ENCODE measurements around the gene NOC3L. TPM values are rescaled to one million over a fixed set of nuclear protein-coding genes. Genes with fewer than 3 reads are reported as not detected.

Gene NOC3L
- total RNA-seq, 1 donor, result 21.0 TPM

DNA sequence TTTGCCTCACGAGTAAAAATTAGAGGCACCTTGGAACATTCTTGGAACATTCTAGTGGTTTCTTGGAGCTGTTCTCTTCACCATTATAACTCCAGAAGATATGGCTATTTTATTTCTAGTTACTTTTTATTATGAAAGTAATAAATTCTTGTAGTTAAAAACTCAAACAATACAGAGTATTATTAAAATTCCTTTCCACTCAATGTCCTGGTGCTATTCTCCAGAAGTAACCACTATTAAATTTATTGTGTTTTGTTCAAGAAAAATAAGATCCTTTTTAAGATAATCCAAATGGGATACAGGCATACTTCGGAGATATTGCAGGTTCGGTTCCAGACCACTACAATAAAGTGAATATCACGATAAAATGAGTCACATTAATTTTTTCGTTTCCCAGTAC lies 68.6 kb downstream of the NOC3L start:
- Histone ChIP-seq H3K4me3 (ENCODE audit: insufficient read depth, low read length) (no peak overlapping the region), H3K9me3 (ENCODE audit: low read depth, low read length) (no peaks in the 10 kb centered on the region)

DNA sequence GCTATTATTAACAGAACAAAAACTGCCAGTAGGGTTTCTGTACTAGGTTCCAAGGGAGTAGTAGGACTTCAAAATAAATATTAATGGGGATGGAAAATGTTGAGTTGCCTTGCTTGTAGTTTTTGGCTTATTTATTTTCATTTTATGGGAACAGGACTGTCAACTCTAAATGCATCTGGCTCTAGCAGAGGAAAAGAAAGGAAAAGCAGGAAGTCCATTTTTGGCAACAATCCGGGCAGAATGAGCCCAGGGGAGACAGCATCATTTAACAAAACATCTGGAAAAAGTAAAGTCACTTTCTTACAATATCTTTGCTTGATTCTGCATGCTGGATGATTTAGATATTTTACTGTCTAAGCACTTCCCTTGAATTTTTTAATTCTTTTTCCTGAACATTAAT lies 69.4 kb downstream of the NOC3L start:
- no peak for DNase-seq (ENCODE audit: insufficient read length, low spot score, missing footprints)

More for the DNA sequence above, 68.6 kb downstream of the NOC3L start:
- no peak overlapping the region for H3K27ac ChIP-seq (ENCODE audit: low read depth, low read length)
- no peak overlapping the region for H2AFZ ChIP-seq (ENCODE audit: low read length)
- no peaks in the 10 kb centered on the region for H3K27me3 ChIP-seq (ENCODE audit: insufficient read depth, low read length)
- TF ChIP-seq, protein P1, sequence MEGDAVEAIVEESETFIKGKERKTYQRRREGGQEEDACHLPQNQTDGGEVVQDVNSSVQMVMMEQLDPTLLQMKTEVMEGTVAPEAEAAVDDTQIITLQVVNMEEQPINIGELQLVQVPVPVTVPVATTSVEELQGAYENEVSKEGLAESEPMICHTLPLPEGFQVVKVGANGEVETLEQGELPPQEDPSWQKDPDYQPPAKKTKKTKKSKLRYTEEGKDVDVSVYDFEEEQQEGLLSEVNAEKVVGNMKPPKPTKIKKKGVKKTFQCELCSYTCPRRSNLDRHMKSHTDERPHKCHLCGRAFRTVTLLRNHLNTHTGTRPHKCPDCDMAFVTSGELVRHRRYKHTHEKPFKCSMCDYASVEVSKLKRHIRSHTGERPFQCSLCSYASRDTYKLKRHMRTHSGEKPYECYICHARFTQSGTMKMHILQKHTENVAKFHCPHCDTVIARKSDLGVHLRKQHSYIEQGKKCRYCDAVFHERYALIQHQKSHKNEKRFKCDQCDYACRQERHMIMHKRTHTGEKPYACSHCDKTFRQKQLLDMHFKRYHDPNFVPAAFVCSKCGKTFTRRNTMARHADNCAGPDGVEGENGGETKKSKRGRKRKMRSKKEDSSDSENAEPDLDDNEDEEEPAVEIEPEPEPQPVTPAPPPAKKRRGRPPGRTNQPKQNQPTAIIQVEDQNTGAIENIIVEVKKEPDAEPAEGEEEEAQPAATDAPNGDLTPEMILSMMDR (IDR thresholded peaks at IDR 0.05; ENCODE audit: extremely low read depth, low read depth, low read length), result no peak
- no peak overlapping the region for H3K4me2 ChIP-seq (ENCODE audit: insufficient read depth, low read length)
- no peaks in the 10 kb centered on the region for H3K36me3 ChIP-seq (ENCODE audit: insufficient read depth, low read length)
- peak; percentile 8 for DNase-seq (ENCODE audit: insufficient read length, low spot score, missing footprints)
- no peaks in the 10 kb centered on the region for H4K20me1 ChIP-seq (ENCODE audit: insufficient read depth, low read length)
- H3K4me1 ChIP-seq (ENCODE audit: insufficient read depth, low read length), result peaks cover 27% of the 10 kb centered on the region
- H3K79me2 ChIP-seq (ENCODE audit: insufficient read depth, low read length), result no peaks in the 10 kb centered on the region

DNA sequence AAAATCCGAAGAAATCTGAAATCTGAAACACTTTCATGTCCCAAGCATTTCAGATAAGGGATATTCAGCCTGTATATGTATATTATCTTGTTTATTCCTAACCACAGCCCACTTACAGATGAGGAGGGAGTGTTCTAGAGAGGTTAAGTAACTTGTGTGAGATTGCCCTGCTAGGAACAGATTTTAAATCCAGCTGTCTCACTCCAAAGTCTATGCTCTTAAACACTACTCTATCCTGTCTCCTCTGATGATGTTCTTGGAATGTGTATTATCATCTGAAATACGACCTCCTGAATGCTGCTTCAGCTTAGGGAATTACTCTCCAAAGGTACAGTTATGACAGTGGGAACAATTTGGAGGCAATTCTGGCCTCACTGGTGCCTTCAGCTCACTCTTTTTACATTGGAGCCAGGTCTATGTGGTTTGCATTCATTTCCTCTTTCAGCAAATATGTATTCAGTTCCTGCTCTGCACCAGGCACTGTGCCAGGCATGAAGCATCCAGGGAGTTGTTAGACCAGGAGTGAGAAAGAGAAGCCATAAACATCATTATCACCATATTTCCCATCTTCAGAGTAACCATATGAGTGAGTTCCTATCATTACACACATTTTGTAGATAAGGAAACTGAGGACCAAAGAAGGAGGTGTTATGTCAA lies 70.2 kb downstream of the NOC3L start:
- peak overlapping the region; percentile 54 for H3K4me2 ChIP-seq (ENCODE audit: insufficient read depth, low read length)
- TF ChIP-seq, protein P1 (IDR thresholded peaks at IDR 0.05; ENCODE audit: extremely low read depth, low read depth, low read length), result no peak
- H2AFZ ChIP-seq (ENCODE audit: low read length), result no peak overlapping the region

More for the DNA sequence above, 69.4 kb downstream of the NOC3L start:
- no peak overlapping the region for H3K4me2 ChIP-seq (ENCODE audit: insufficient read depth, low read length)
- no peaks in the 10 kb centered on the region for H3K36me3 ChIP-seq (ENCODE audit: insufficient read depth, low read length)
- H3K9me3 ChIP-seq (ENCODE audit: low read depth, low read length), result no peaks in the 10 kb centered on the region
- no peak overlapping the region for H3K27ac ChIP-seq (ENCODE audit: low read depth, low read length)
- H3K4me1 ChIP-seq (ENCODE audit: insufficient read depth, low read length), result peaks cover 25% of the 10 kb centered on the region
- no peak overlapping the region for H3K4me3 ChIP-seq (ENCODE audit: insufficient read depth, low read length)
- no peaks in the 10 kb centered on the region for H3K79me2 ChIP-seq (ENCODE audit: insufficient read depth, low read length)
- no peak overlapping the region for H2AFZ ChIP-seq (ENCODE audit: low read length)
- no peaks in the 10 kb centered on the region for H3K27me3 ChIP-seq (ENCODE audit: insufficient read depth, low read length)
- TF ChIP-seq, protein P1 (IDR thresholded peaks at IDR 0.05; ENCODE audit: extremely low read depth, low read depth, low read length), result no peak
- H4K20me1 ChIP-seq (ENCODE audit: insufficient read depth, low read length), result no peaks in the 10 kb centered on the region

DNA sequence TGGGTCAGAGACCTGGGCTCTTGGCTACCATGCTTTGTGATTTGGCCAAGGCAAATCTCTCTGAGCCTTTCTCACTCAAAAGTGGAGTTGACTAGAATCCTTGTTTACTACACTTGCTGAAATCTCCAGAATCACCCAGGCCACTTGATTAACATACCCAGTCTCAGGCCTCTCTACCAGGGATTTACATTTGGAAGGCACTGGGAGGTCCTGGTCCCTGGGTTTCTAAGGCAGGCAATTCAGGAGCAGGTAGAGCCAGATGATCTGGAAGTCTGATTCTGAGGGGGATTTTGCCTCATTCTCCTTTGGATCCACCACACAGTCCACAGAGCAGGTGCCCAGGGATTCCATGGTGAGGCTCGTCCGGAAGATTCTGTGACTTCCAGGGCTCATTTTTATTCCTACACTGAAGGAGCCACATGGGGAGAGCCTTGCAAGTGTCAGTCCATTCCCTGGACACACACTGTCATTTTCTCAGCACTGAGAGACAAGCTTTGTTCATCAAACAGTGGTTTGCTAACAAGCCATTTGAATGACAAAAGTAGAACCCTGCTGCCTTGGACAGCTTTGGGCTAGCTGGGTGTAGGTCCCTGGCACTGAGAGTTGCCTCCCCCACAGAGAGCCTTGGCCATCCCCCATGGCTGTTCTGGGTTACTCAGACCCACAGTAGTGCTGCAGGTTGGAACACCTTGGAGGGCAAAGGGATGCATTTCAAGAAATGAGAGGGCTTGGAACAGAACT lies 74.2 kb downstream of the NOC3L start:
- no peaks in the 10 kb centered on the region for H3K9me3 ChIP-seq (ENCODE audit: low read depth, low read length)
- H3K79me2 ChIP-seq (ENCODE audit: insufficient read depth, low read length), result no peaks in the 10 kb centered on the region
- H3K27me3 ChIP-seq (ENCODE audit: insufficient read depth, low read length), result no peaks in the 10 kb centered on the region
- no peak overlapping the region for H3K4me2 ChIP-seq (ENCODE audit: insufficient read depth, low read length)
- H3K4me1 ChIP-seq (ENCODE audit: insufficient read depth, low read length), result peaks cover 28% of the 10 kb centered on the region
- no peak overlapping the region for H3K27ac ChIP-seq (ENCODE audit: low read depth, low read length)
- no peak overlapping the region for H2AFZ ChIP-seq (ENCODE audit: low read length)
- no peaks in the 10 kb centered on the region for H4K20me1 ChIP-seq (ENCODE audit: insufficient read depth, low read length)
- TF ChIP-seq, protein P1 (IDR thresholded peaks at IDR 0.05; ENCODE audit: extremely low read depth, low read depth, low read length), result no peak
- peak; percentile 35 for DNase-seq (ENCODE audit: insufficient read length, low spot score, missing footprints)
- H3K4me3 ChIP-seq (ENCODE audit: insufficient read depth, low read length), result no peak overlapping the region
- H3K36me3 ChIP-seq (ENCODE audit: insufficient read depth, low read length), result no peaks in the 10 kb centered on the region

More for the DNA sequence above, 70.2 kb downstream of the NOC3L start:
- H3K27ac ChIP-seq (ENCODE audit: low read depth, low read length), result peak overlapping the region; percentile 18
- H4K20me1 ChIP-seq (ENCODE audit: insufficient read depth, low read length), result no peaks in the 10 kb centered on the region
- peaks cover 26% of the 10 kb centered on the region for H3K4me1 ChIP-seq (ENCODE audit: insufficient read depth, low read length)
- H3K36me3 ChIP-seq (ENCODE audit: insufficient read depth, low read length), result no peaks in the 10 kb centered on the region
- no peak overlapping the region for H3K4me3 ChIP-seq (ENCODE audit: insufficient read depth, low read length)
- H3K9me3 ChIP-seq (ENCODE audit: low read depth, low read length), result no peaks in the 10 kb centered on the region
- no peaks in the 10 kb centered on the region for H3K79me2 ChIP-seq (ENCODE audit: insufficient read depth, low read length)
- no peaks in the 10 kb centered on the region for H3K27me3 ChIP-seq (ENCODE audit: insufficient read depth, low read length)
- DNase-seq (ENCODE audit: insufficient read length, low spot score, missing footprints), result no peak

Data from osteoblast (primary cell).